Esophagus squamous epithelium (tissue), 4 donors: Measurements from ENCODE around the gene GRIK4.
"Not testable (repeated sequence)": the region's sequence is repeated elsewhere in the genome, so short reads cannot be mapped to it uniquely, and the experiment has no call there.

ENCODE experiments used
- CTCF ChIP-seq, 6 experiments: fragments of 450-650 bp in 4 of 6; fragments of 200-600 bp in 2 of 6; sonication (generic) in 2 of 6; IDR thresholded peaks; one replicate each; pipeline ENCODE4 v1.5.1; 2016 to 2019; ENCODE audit warnings: antibody characterized with exemption in 6 of 6, mild to moderate bottlenecking in 4 of 6, moderate library complexity in 4 of 6
- POLR2A ChIP-seq, 4 donors: fragments of 450-650 bp; IDR thresholded peaks; one replicate each; pipeline ENCODE4 v1.6.1; 2017; ENCODE audit warnings: antibody characterized with exemption in 4 of 4, mild to moderate bottlenecking in 4 of 4, moderate library complexity in 3 of 4

GRCh38 chr11:120503529-120503928, 8.0 kb upstream of the GRIK4 start:
- TF ChIP-seq CTCF, POLR2A (IDR thresholded peaks at IDR 0.05): not testable (repeated sequence)
